KG1 (cell line): ENCODE data around the gene PIK3R2.
A peak's percentile ranks its signal among the peaks of the same experiment; 100 is the strongest.

ENCODE experiments used
- DNase-seq: peaks from one replicate; lab custom pipeline; 2025; lab: John Stamatoyannopoulos, UW

The PIK3R2 gene

DNA sequence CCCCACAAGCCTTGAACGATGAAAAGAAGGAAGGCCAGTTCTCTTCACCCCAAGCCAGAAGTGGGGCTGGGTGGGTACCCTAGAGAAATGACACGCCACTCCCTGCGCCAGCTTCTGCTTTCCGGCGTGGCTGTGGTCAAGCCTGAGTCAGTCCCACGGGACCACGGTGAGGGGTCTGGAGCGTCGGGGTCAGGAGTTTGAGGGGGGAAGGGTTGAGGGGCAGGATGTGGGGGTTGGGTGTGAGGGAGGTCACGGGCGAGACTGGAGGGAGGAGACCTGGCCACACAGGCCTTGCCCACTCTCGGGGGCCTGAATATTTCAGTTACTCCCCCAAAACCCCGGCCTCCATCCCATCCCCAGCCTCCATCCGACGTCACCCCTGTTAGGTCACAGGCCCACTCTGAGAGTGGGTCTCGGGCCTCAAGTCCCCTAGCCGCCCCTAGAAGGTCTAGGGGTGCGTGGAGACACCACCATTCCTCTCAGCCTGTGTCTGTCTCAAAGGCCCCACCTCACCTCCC is 20.1 kb downstream of the PIK3R2 start:
- no peak for DNase-seq

DNA sequence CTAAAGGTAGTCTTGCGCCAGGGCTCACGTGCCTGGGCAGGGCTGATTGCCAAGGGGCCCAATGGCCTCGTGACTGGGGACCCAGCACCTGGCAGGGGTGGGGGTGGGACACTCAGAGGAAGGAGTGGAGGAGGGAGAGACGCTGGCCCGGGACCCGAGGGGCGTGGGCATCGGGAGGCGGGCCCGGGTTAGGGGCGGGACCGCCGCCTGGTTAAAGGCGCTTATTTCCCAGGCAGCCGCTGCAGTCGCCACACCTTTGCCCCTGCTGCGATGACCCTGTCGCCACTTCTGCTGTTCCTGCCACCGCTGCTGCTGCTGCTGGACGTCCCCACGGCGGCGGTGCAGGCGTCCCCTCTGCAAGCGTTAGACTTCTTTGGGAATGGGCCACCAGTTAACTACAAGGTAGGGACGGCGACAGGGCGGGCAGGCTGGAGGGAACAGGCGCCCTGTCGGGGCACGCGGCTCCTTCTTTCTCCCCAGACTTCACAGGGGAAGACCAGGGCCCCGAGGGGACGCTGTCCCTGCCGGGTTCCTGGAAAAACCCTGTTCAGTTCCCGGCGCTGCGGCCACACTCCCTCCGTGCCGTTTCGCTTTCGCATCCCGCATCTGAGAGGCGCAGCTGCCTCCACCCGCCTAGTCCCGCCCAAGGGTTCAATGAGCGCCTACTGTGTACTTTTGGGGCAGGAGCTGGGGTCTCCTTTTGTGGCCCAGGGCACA is 20.8 kb downstream of the PIK3R2 start, which contains the start of gene IFI30:
Gene IFI30, plus strand, starts transcription at position 242 of the 717 bp plus-strand sequence. Its CDS starts 29 bp downstream, at position 271.
- no peak for DNase-seq

DNA sequence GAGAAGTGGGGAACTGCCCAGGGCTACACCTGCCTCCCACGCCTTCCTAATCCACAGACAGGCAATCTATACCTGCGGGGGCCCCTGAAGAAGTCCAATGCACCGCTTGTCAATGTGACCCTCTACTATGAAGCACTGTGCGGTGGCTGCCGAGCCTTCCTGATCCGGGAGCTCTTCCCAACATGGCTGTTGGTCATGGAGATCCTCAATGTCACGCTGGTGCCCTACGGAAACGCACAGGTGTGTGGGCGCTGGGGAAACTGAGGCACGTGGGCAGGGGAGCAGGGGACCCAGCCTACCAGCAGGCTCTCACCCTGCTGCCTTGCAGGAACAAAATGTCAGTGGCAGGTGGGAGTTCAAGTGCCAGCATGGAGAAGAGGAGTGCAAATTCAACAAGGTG is 22.0 kb downstream of the PIK3R2 start:
- no peak for DNase-seq

DNA sequence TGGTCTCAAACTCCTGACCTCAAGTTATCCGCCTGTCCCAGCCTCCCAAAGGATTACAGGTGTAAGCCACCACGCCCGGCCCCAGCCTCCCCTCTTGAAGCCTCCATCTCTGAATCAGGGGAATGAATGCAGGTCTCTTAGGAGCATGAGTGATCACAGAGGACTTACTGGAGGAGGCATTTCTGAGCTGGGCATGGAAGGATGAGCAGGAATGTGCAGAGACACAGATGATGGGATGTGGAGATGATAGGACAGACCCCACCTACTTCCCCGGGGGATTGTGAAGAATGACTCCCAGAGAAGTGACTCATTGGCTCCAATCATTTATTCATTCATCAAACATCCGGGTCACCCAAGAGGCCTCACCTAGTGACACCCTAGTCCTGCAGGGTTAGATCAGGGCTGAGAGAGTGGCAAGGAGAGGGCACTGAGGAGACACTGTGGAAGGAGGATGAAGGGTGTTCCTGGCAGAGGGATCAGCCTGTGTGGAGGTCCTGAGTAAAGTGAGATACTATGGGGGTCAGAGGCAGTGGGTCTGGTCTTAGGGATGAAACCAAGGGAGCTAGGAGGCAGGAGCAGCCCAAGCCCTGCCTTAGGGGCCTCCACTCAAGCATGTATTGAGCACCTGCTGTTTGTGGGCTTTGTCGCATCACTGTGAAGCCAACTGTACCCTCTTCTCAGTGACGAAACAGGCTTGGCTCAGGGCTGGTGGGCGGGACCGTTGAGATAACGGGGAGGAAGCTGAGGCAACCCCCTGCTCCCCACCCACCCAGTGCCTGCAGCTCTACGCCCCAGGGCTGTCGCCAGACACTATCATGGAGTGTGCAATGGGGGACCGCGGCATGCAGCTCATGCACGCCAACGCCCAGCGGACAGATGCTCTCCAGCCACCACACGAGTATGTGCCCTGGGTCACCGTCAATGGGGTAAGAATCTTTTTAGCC is 23.7 kb downstream of the PIK3R2 start:
- no peak for DNase-seq

DNA sequence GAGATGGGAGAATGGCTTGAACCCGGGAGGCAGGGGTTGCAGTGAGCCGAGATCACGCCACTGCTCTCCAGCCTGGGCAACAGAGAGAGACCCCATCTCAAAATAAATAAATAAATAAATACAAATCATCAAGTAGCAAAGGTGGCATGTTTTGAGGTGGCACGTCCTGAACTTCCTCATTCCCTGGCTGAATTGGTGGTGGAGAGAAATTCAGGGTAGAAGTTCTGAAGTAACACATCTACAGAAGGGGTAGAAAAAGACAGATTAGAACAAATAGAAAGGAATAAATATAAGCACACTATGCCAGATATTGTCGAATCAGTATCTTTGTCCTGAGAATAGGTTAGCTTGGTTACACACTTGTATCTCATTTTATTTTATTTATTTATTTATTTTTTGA is 27.0 kb downstream of the PIK3R2 start:
- DNase-seq: no peak

DNA sequence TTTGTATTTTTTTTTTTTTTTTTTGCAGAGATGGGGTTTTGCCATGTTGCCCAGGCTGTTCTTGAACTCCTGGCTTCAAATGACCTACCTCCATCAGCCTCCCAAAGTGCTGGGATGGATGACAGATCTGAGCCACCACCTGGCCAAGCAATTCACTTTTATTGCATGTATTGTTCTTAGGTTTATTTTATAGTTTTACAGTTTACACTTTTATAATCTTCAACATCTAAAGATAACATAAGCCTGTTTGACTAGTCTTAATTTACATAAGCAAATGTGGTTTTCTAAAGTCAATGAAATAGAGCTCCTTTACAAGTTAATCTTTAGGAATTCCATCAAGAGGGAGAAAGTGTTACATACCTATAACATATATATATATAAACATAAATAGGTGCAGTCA is 30.6 kb downstream of the PIK3R2 start:
- DNase-seq: no peak

DNA sequence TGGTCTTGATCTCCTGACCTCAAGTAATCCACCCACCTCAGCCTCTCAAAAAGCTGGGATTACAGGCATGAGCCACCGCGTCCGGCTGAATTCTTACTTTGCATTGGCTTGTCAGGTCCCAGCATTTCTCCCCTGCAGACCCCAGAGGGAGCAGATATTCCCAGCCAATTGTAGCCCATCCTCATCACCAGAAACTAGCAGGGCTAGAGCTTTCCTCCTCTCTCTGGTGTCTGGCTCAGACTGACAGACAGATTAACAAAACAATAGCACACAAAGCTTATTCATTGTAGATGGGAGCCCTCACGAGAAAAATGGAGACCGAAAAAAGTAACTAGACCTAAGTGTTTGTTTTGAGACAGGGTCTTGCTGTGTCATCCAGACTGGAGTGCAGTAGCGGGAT is 32.6 kb downstream of the PIK3R2 start:
- no peak for DNase-seq

DNA sequence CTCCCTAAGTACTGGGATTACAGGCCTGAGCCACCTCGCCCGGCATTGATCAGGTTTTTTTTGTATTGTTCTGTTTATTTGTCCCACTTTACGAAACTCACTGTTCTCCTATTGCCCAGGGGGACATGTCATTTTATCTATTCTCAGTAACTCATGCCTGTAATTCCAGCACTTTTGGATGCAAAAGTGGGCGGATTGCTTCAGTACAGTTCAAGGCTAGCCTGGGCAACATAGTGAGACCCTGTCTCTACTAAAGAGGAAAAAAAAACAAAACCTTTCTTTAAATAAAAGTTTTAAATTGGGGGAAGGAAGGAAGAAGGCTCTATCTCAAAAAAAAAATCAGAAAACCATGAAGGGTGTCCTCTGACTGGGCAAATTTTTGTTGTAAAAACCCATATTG is 37.3 kb downstream of the PIK3R2 start:
- DNase-seq: no peak

DNA sequence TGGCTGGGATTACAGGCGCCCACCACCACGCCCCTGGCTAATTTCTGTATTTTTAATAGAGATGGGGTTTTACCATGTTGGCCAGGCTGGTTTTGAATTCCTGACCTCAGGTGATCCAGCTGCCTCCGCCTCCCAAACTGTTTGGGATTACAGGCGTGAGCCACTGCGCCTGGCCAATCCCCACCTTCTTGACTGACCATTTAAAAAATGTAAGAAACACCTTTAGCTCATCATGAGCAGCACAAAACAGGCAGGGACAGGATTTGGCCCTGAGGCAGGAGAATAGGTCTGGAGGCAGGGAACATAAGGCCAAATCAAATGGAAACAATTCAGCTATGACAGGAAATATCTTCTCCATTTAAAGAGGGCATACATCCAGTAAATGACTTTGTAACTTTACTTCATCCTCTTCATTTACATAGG is 38.7 kb downstream of the PIK3R2 start:
- DNase-seq: no peak

DNA sequence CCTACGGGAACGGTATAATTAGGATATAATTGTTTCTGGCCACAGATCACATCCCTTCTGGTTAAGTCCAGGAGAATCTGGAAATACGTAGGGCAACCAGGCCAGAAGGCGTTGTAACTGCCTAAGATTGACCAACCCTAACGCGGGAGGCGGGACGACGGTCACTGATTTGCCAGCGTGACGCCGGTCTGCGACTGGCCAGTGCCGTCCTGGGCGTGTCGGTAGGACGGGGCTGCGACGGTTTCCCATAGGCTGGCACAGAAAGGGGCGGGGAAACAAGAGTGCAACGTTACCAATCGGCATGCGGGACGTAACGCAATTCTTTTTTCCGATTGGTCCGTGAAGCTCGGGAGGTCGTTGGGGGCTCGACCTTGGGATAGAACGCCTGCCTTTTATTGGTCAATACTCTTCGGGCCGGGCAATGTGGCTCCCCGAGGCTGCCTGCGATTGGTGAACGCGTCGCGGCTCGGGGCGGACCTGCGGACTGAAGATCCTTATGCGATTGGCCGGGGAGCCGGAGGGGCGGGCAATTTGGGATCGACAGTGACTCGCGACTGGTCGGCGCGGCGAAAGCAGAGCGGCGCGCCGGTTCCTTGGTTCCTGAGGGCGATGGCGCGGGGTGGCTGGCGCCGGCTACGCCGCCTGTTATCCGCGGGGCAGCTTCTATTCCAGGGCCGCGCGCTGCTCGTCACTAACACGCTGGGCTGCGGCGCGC is 39.9 kb downstream of the PIK3R2 start, which contains the start of gene MPV17L2:
Gene MPV17L2, plus strand, starts transcription at position 546 of the 715 bp plus-strand sequence. Its CDS starts 64 bp downstream, at position 610.
- peak; percentile 98 for DNase-seq

DNA sequence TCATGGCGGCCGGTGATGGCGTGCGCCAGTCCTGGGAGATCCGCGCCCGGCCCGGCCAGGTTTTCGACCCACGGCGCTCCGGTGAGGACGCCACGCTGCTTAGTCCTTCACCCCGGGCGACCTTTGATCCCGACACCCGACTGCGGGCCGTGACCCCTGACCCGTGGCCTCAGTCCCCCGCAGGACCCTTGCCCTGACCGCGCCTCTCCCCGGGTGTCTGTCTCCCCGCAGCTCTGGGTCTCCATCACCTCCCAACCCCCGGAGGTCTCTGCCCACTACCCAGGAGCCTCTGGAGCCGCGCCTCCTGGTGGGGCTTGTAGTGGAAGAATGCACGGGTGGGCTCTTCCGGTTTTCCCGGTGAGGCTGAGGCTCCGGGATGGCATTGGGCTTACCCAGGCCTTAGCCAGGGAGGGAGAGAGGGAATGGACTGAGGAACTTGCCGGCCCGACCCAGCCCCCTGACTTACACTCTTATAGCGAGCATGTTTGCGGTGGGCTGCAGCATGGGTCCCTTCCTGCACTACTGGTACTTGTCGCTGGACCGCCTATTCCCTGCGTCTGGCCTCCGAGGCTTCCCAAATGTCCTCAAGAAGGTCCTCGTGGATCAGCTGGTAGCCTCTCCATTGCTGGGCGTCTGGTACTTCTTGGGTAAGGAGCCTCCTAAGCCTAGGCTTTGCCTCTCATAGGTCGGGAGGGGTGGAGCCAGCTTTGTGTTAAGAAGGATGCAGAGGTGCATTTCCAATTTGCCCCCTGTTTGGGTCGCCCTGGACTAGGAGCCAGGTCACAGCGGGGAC is 40.6 kb downstream of the PIK3R2 start:
- no peak for DNase-seq

DNA sequence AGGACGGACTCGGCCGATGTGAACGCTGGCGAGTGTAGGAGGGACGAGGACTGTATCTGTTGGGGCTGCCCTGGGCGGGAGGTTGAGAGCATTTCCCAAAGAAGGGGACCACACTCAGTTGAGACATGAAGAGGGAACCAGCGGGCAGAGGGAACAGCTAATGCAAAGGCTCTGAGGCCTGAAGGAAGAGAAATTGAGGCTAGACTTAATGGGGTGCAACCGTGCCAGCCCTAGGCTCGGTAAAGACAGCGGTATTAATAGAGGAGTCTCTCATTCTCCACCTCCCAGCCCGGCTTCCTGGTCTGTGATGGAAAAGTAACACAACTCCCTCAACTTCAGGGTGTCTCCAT is 41.2 kb downstream of the PIK3R2 start:
- no peak for DNase-seq

DNA sequence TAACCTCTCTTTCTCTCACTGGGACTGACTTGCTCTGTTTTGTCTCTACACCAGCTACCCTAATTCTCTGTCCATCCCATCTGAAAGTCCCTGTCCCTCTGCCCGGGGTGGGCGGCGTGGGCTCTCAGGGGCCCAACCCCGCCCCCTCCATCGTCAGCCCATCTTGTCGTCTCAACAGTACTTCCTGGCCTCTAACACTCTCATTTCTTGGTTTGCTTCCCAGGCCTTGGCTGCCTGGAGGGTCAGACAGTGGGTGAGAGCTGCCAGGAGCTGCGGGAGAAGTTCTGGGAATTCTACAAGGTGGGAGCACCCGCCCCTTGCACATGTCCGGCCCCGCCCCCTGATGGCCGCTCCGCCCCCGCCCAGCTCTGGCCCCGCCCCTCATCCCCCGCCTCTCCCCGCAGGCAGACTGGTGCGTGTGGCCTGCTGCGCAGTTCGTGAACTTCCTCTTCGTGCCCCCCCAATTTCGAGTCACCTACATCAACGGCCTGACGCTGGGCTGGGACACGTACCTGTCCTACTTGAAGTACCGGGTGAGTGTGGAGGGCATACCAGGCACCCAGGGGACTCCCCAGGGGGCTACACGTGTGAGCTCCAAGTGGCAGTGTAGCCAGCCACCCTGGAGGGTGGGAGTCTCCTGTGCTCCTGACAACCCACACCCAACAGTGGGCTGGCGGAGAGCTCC is 41.7 kb downstream of the PIK3R2 start:
- no peak for DNase-seq

DNA sequence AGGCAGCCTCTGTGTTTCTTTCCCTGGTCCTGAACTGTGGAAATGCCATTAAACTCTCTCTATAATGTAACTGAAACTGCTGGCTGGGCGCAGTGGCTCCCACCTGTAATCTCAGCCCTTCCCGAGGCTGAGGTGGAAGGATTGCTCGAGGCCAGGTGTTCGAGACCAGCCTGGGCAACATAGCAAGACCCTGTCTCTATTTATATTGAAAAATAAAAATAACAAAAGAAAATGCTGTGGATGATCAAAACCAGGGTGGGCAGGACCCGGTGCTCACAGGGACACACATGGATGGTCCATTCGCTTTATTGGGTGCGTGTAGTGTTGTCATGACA is 43.5 kb downstream of the PIK3R2 start:
- no peak for DNase-seq

DNA sequence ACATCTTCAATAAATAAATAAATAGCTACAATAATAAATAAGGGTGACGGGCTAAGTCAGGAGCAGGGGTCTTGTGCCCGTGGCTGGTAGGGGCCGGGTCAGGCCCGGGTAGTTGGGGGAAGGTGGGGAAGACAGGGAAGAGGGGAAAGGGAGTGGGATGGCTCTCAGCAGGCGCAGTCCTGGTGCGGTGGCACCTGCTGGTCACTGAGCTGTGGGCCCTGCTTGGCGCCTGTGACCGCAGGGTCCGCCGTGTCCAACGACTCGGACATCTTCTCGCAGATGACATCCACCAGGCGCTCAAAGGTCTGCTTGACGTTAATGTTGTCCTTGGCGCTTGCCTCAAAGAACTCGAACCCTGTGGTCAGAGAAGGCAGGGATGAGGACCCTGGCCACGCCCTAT is 44.3 kb downstream of the PIK3R2 start:
- DNase-seq: no peak

DNA sequence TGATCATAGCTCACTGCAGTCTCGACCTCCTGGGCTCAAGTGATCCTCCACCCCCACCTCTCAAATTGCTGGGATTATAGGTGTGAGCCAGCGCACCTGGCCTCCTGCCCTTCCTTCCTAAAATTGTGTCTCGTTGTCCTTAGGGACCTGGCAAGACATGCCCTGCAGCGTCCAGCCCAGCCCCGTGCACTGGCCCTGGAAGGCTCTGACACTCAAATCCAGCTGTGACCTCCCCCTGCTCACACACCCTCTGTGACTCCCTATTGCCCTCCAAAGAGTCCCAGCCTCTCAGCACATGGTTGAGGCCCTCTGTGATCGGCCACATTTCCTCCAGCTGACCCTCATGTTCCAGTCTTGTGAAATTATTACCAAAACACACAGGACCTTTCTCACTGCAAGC is 45.0 kb downstream of the PIK3R2 start:
- DNase-seq: no peak

DNA sequence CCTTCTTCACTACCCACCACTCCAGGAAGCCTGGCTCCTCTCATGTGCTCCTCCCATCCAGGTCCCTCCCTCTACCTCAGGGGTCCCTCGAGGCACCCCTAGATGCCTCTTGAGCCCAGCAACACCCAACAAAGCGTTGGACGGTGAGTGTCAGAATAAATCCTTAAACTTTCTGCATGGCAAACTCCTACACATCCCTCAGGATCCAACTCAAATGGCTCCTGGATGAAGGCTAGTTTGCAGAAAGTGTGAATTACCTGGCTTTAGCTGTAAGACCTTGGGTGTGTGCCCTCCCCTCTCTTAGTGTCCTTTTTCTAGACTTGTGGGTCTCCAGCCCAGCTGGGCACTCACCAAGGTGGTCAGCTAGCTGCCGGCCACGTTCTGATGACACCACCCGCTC is 45.4 kb downstream of the PIK3R2 start:
- DNase-seq: no peak

DNA sequence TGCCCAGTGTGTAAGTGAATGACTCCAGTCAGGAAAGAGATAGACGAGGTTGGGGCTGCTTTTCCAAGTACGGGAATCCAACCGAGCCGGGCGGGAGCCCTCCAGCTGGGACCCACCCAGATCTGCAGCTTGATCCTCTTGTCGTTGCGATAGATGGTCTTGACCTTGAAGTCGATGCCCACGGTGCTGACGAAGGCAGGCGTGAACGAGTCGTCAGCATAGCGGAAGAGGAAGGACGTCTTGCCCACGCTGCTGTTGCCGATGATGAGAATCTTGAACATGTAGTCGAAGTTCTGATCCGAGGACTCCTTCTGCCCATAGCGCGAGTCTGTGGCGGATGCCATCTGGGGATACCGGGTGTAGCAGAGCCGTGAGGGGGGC is 49.4 kb downstream of the PIK3R2 start:
- no peak for DNase-seq

DNA sequence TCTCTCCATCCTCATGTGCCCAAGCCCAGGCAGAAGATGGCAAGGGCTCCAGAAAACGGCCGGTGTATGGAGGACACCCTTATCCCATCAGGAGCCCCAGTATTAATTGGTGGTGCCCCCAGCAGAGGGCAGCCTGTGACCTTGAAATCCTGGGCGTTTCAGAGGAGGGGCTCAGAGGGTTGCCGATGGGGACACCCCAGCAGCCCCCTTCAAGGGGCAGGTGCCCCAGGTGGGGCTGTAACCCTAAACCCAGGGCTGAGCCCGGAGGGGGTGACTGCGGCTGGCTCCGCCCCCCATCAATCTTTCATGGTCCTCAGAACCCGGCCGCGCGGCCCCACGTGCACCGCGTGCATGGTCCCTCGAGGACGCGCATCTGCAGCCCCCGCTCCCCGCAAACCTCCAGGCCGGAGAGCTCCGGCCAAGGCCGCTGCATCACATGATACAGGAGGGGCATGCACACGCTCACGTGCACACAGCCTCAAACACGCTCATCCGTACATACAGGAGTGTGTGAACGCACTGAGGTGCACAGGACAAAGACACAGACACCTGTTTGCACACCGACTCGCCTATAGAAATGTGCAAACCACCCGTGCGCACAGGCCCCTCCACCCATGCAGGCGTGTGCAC is 49.9 kb downstream of the PIK3R2 start:
- no peak for DNase-seq

DNA sequence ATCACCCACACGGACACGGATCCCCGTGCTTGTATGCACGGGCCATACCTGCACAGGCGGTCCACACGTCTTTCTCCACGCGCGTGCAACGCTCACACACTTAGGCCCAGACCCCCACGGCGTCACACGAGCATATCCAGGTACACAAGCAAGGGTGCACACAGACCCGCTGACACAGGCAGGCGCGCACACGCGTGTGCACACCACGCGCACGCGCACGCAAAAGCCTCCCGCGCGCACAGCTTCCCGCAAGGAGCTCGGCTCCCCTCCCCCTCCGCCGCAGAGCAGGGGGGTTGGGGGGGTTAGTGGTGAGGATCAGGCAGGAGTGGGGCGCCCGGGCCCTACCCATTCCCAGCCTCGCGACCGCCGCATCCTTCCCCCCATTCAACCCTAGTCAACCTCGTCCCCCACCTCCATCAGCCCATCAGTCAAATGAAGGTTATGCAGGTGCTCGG is 50.5 kb downstream of the PIK3R2 start:
- no peak for DNase-seq
